UCSD-AML1 (cell line): ENCODE measurements around the gene NR5A1.

ENCODE experiments used
- DNase-seq: peaks from one replicate; lab custom pipeline; 2025; ENCODE audit not compliant: unreplicated experiment; lab: John Stamatoyannopoulos, UW

The NR5A1 gene

GRCh38 chr9:124500028-124500795, 7.0 kb downstream of the NR5A1 start:
- DNase-seq: no peak

GRCh38 chr9:124499216-124499615, 8.0 kb downstream of the NR5A1 start:
- no peak for DNase-seq

- no peak for DNase-seq
Observed at GRCh38 chr9:124498499-124499146, 8.6 kb downstream of the NR5A1 start.

GRCh38 chr9:124498040-124498439, 9.2 kb downstream of the NR5A1 start:
- no peak for DNase-seq

GRCh38 chr9:124497441-124497840, 9.8 kb downstream of the NR5A1 start:
- no peak for DNase-seq

GRCh38 chr9:124496463-124496862, 10.7 kb downstream of the NR5A1 start:
- no peak for DNase-seq

- DNase-seq: no peak
Observed at GRCh38 chr9:124496075-124496449, 11.1 kb downstream of the NR5A1 start.

- peak; percentile 31 for DNase-seq
Observed at GRCh38 chr9:124495126-124496074, 11.8 kb downstream of the NR5A1 start.

- no peak for DNase-seq
Observed at GRCh38 chr9:124493794-124494479, 13.3 kb downstream of the NR5A1 start.

- DNase-seq: no peak
Observed at GRCh38 chr9:124493218-124493617, 14.0 kb downstream of the NR5A1 start.

GRCh38 chr9:124492818-124493217, 14.4 kb downstream of the NR5A1 start:
- no peak for DNase-seq

GRCh38 chr9:124491049-124491975, 15.9 kb downstream of the NR5A1 start:
- no peak for DNase-seq

- DNase-seq: no peak
Observed at GRCh38 chr9:124490004-124490403, 17.2 kb downstream of the NR5A1 start.

- no peak for DNase-seq
Observed at GRCh38 chr9:124489222-124489621, 18.0 kb downstream of the NR5A1 start.

GRCh38 chr9:124488641-124489210, 18.5 kb downstream of the NR5A1 start:
- no peak for DNase-seq

- no peak for DNase-seq
Observed at GRCh38 chr9:124487260-124488182, 19.7 kb downstream of the NR5A1 start.

- no peak for DNase-seq
Observed at GRCh38 chr9:124486778-124487259, 20.4 kb downstream of the NR5A1 start.

- DNase-seq: no peak
Observed at GRCh38 chr9:124485936-124486335, 21.3 kb downstream of the NR5A1 start.
